ENCODE data around the gene HOXC10.

The HOXC10 gene

DNA sequence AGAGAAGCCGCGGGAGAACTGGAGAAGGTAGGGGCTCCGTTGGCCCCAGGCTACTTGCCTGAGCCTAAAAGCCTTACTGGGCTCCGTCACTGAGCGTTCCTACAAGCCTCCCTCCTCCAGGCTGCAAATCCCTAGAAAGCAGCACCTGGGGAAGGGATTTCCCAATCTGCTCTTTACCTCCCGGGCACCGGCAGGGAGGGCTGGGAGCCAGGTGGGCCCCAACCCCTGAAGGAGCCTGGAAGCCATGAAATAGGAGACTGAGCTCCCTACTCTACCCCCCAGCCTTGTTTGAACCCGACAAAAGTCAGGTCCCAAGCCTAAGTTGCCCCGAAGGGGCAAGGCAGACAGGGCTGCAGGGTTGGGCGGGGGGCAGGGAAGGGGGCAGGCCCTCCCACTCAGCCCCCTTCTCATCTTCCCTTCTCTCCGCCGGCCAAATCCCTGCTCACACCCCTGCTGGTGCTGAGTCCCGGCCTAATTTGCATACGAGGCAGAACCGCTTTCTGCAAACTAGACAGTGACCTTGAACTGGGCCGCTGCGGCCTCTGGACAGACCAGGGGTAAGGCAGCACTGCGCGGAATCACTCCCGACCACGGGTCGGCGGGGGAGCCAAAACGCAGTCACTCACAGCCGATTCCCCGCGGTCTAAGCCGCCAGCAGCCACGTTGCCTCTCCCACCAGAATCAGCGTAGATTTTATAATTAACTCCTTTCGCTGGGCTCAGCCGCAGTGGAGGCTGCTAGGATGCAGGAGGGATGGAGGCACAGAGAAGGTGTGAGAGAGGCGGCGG, 34.0 kb upstream of the HOXC10 start:
- no peak for DNase-seq (ENCODE audit: low read depth)

DNA sequence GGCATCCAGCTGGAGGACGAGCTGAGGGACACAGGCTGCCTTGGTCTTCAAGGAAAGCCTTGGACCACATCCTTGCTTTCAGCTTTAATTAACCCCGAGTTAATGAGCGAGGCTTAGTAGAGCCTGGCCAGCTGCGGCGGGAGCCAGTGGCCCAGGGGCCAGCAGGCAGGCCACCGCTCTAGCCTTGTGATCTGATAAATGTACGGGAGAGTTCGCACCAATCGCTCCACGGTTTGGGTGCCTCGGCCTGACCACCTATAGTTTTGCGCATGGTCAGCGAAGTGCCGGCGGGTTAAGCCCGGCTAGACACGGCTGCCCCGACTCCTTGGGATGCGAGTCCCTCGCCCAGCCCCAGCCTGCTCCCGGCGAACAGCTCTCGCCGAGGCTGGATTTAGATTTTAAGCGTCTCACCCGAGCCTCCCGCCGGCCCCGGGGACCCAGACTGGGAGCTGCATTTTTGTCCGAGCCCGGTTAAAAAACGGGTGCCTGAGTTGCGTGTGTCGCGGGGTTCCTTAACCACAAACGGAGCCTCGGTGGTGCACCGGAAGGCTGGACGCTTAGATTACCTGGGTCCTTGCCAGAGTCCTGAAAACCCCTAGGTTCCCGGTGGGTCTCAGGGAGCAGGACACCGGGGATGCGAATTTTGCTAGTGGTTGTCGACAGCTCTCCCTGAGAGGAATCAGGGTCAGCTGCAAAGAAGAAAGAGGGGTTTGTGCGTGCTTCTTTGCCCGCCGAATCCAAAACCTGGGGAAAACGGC, 33.2 kb upstream of the HOXC10 start:
- DNase-seq (ENCODE audit: low read depth) = no peak

DNA sequence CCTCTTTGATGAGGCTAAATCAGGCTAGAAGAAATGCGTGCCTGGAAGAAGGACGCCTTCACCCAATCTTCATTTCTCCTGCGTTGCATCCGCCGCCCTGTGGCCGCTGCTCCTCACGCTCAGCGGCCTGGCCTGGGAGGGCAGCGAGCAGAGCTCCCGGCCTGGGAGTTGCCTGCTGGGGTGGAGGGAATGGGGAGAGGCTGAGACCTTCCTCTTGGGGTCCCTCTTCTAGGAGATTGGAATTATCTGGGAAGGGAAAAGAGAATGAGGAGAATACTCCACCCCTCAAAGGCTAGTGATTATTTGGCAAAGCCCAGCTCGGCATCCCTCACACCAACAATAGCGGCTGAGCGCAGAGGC, 32.6 kb upstream of the HOXC10 start:
- DNase-seq (ENCODE audit: low read depth) = no peak

- DNase-seq (ENCODE audit: low read depth) = no peak
Measured at GRCh38 chr12:53952871-53953734, 31.8 kb upstream of the HOXC10 start.

DNA sequence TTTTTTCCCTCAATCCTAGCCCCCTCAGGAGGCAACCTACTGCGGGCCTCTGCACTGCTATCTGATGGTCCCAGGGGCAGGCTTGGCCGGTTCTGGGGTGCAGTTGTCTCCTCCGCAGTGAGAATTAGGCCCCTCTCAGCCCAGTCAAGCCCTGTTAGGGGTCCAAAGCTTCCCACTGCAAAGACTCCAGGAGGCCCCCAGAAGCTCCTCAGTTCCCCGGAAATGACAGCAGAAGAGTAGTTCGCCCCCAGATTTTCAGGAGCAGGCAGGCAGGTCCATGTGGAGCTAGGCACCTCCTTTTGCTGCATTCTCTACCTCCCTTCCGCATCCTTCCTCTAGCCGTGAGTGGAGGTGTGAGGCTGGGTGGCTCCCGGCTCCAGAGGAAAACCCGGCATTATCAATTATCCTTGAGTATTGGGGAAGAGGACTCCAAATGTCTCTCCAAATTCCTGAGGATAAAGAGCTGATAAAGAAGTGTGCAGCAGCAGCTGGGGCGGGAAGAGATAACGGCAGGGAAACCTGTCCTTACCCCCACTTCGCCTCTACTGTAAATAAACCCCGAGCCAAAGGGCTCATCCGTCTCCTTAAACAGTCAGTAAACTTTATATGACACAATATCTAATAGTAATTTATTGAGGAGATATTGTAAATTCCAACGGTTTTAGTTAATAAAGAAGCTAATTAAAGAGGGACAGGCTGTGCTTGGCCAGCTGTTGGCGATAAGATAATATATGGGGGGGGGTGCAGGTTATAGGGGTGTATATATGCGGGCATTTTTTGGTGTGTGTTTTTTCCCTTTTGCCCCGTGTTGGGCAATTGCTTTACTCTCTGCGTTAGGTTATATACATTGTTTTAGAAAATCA, 30.9 kb upstream of the HOXC10 start:
- no peak for DNase-seq (ENCODE audit: low read depth)

DNA sequence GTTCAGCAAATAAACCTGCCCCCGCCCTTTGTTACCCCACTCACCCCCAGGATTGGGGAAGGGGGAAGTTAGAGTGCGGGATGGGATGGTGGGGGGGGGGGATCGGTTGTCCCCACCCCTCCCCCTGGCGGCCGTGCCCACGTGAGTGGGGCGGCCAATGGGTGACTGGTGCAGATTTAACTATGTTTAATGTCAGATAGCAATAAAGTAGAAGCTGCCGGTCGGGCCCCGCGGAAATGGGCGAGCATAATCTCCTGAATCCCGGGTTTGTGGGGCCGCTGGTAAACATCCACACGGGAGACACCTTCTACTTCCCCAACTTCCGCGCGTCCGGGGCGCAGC, 30.3 kb upstream of the HOXC10 start, which contains the start of gene HOXC12:
TSS of gene HOXC12 (plus strand) at position 210 of the 342 bp plus-strand sequence. CDS start at position 237, 27 bp downstream.
- no peak for DNase-seq (ENCODE audit: low read depth)

DNA sequence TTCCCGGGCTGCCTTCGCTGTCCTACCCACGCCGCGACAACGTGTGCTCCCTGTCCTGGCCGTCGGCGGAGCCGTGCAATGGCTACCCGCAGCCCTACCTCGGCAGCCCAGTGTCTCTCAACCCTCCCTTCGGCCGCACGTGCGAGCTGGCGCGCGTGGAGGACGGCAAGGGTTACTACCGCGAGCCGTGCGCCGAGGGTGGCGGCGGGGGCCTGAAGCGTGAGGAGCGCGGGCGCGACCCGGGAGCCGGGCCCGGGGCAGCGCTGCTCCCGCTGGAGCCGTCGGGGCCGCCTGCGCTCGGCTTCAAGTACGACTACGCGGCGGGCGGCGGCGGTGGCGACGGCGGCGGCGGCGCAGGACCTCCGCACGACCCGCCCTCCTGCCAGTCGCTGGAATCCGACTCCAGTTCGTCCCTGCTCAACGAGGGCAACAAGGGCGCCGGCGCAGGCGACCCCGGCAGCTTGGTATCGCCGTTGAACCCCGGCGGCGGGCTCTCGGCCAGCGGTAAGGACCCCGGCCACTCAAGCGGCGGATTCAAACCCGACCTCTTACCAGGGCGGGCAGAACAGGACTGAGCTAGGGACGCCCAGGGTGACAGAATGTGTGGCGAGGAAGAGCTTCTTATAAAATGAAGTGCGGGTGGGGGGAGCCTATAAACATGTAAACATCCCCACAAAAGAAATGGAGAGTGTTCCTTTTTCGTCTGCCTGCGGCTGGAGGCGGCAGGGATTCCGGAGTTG, 29.7 kb upstream of the HOXC10 start:
- DNase-seq (ENCODE audit: low read depth) = no peak

DNA sequence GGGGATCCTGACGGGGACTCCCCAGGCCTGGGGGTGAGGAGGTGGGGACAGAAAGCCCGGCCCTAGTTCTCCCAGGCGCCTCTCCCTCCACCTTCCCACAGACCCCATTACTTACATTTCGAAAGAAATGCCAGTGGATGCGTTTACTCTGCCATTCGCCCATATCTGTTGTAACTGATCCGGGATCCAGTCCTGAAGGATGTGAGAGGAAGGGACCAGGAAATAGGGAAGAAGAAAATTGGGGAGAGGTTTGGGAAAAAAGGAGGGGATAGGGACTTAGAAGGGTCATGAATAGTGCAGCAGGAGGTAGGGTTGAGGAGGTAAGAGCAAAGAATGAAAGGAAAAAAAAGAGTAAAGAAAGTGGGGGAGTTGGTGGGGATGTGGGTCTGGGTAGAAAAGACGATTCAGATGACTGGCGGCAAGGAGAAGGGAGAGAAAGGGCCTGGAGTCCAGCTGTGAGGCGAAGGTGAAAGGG, 29.1 kb upstream of the HOXC10 start:
- no peak for DNase-seq (ENCODE audit: low read depth)

DNA sequence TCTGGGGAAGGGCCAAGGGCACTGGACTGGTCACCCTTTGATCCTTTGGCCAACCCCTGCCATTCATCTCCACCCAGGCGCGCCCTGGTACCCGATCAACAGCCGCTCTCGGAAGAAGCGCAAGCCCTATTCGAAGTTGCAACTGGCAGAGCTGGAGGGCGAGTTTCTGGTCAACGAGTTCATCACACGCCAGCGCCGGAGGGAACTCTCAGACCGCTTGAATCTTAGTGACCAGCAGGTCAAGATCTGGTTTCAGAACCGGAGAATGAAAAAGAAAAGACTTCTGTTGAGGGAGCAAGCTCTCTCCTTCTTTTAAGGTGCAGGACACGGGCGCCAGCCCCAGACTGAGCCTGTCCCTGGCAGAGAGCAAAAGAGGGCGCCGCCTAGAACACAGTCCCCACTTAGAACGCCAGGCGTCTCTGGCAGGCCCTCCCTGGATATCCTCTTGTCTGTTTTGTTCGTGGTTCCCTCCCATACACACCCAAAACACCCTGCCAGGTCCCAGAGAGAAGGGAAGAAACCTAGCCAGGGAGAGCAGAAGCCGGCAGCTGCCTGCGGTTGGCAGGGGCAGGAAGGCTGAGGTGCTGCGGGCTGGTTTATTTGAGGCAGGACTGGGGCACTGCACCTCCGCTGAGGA, 28.6 kb upstream of the HOXC10 start:
- DNase-seq (ENCODE audit: low read depth) = no peak

GRCh38 chr12:53956914-53957536, 27.9 kb upstream of the HOXC10 start:
- no peak for DNase-seq (ENCODE audit: low read depth)

GRCh38 chr12:53958128-53958527, 26.8 kb upstream of the HOXC10 start:
- DNase-seq (ENCODE audit: low read depth) = no peak

- DNase-seq (ENCODE audit: low read depth) = no peak
Measured at GRCh38 chr12:53959314-53959713, 25.6 kb upstream of the HOXC10 start.

DNA sequence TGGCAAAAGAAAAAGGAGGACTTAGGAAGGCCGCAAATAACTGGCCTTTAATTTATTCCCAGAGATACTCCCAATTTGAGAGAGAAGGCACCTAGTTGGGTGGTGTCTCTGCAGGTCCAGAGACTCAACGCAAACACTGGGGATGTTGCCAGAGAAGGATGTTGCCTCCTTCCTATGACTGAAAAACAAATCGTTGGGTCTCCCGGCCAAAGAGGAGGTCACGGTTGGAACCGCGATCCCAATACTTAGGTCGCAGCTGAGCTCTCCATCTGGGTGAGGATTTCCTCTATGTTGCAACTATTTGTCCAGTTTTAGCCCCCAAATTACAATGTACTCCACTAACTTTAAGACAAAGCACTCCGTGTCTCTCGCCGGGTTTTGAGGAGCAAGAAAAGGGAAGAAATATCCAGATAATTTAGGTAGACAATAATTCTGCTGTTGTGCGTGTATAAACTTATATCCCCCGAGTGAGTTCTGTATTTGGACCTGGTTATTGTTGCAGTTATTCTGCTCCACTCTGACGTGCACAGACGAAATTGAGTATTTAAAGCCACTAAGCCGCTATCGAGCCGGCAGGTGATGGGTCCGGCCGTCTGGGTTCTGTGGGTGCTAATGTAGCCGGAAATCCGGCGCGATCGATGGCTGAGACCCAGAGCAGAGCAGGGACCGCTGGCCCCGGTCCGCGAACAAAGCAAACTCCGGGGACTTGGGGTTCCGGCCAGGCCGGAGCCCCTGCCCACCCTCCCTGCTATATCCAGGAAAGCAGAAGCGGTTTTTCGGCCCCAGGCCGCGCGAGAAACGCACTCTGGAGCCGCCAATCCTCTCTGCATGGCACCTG, 24.5 kb upstream of the HOXC10 start:
- no peak for DNase-seq (ENCODE audit: low read depth)

DNA sequence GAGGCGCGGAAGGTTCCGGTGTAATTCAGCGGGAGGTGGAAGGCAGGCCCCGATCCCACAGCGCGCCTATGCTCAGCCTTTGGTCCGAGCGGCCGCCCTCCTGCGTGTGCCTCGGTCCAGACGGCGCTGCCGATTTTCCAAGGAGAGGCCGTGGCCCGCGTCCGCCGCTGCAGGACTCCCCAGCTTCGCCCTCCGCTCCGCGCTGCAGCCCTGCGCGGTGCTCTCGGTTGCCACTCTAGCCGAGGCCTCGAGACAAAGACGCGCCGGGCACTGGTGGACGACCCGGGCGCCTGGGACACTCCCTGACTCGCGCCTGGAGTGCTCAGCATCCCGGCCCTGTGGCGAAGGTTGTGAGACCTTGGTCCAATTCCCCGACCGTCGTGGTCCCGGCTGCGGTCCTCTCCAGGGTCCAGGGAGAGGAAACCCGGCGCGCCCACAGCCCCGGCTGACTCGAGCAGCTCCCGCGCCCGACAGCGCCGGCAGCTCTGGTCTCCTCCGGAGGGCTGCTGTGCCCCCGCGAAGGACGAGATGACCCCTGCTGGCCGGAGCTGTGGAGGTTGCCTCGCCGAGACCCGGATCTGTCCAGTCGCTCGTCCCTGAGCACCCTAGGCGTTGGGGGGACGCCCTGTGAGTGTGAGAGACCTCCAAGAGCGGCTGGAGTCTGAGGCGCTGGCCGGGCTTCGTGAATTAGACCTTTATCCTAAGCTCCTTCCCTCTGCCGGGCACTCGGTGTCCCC, 23.8 kb upstream of the HOXC10 start:
- DNase-seq (ENCODE audit: low read depth) = no peak

DNA sequence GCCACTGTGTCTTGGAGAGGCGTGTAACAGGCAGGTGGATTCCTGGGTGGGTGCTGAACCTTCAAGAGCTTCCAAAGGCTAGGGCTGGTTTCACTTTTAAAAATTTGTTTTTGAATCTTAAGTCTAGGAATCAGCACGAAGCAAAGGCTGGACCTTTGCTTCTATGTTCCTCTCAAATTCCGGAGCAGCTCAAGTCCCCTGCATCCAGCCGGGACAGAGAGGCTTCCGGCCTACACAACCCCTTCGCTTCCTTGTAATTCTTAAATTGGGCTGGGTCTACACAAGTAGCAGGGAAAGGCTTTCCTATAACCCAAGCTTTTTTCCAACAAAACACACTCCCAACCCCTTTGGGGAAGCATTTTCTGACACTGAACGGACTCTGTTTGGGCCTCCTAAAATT, 21.9 kb upstream of the HOXC10 start:
- no peak for DNase-seq (ENCODE audit: low read depth)

DNA sequence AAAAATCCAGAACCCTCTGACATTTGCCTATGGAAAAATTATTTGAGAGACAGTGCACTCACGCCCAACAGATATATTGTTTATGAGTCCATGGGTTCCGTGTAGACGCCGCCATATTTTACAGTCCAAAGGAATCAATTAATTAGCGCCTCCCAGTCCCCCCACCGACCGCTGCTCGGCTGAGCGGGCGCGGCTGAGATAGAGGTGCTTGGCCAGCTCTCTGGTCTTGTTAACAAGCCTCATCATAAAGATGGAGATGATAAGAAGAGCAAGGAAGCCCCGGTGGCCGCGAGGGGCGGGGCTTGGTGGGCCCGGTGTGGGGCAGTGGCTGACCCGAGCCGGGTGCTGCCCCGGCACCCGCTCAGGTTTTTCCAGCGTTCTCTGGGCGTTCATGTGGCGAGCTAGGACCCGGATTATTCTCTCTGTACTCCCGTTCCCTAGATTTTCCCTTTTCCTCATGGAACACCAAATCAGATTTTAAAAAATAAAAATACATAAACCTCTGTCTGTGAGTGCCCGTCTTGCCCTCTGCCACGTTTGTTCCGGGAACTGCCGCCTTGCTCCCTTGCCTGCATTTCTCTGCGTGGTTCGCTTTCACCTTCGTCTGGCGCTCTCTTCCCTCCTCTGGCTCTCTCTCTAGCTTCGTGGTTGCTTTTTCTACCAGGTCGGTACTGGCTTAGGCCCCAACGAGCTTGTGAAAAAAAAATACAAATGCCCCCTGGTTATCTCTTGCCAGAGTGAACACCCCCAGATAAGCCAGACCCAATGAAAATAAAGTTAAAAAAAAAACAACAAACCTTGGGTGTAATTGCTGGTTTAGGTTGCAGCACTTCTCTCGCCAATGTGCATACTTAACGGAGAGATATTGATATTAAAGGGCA, 21.3 kb upstream of the HOXC10 start:
- DNase-seq (ENCODE audit: low read depth) = no peak

DNA sequence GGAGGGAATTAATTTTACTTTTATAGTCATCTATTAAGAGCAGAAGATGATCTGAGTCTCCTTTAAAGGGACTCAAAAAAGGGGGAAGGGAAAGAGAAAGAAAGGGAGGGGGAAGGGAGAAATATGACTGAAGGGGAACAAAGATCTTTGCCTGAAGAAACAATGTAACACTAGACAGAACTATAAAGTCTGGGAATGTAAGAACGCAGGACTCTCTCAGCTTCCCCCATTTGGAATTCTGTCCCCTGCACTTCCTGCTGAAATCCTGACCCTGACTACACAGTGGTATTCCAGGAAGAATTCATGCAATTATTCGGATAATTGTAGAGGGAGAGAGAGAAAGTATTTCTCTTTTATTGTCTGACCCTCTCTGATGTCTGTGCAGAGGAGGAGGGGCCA, 20.6 kb upstream of the HOXC10 start:
- no peak for DNase-seq (ENCODE audit: low read depth)

Measured in non-pigmented ciliary epithelial cell (primary cell).